Lower leg skin (tissue), 4 donors: Measurements from ENCODE around the gene YPEL3. TPM values are rescaled to one million over a fixed set of nuclear protein-coding genes. Genes with fewer than 3 reads are reported as not detected.

Experiments
- DNase-seq, 2 donors: peaks; one replicate each; pipeline ENCODE4 v3.0.0-alpha.2; 2019; ENCODE audit warnings: low spot score in 2 of 2
- H3K4me3 ChIP-seq: fragments of 200-600 bp; sonication (generic); 2 replicates; pipeline ENCODE4 v1.5.1; 2017; ENCODE audit warnings: mild to moderate bottlenecking, low read depth; ENCODE audit not compliant: poor library complexity, severe bottlenecking
- CTCF ChIP-seq, 3 donors: fragments of 450-650 bp; IDR thresholded peaks; one replicate each; pipeline ENCODE4 v1.5.1; 2016; ENCODE audit warnings: antibody characterized with exemption in 3 of 3, mild to moderate bottlenecking in 3 of 3, moderate library complexity in 2 of 3
- POLR2A ChIP-seq, 2 donors: fragments of 450-650 bp; IDR thresholded peaks; one replicate each; pipeline ENCODE4 v1.6.1; 2016 to 2017; ENCODE audit warnings: antibody characterized with exemption in 2 of 2, mild to moderate bottlenecking in 1 of 2, moderate library complexity in 1 of 2
- WGBS, 2 donors: methylation state at CpG; one replicate each; pipeline ENCODE4 v1.1.5; 2018; 5-methylcytosine and 5-hydroxymethylcytosine counted together
- intact Hi-C: fragments of 100-400 bp; cut with DNase I; formaldehyde crosslinking; loops from one replicate; pipeline ENCODE4 v1.15.0; 2023; ENCODE audit warnings: low total_unique reads
- total RNA-seq, 4 donors: library from RNA; depleted of rRNA; stranded (reverse); fragments of >200 nt; gene quantifications; one replicate each; pipeline ENCODE4 v1.1.0, GENCODE V29; 2016

The YPEL3 gene
- total RNA-seq, 4 donors from 2014 or later: 185 to 351 (median 229) TPM

- H3K4me3 ChIP-seq: no peak overlapping the region
- no peak for TF ChIP-seq POLR2A (IDR thresholded peaks at IDR 0.05)
- TF ChIP-seq CTCF (IDR thresholded peaks at IDR 0.05): no peak
- DNase-seq: no peak
- WGBS, 2 donors: 63 to 69% methylated on average over 9 to 11 of the region's 11 CpGs
- intact Hi-C loops: no loop called here
These were observed 1.4 kb downstream of the YPEL3 start for GRCh38 chr16:30094541-30095165.

- intact Hi-C loops: no loop called here
- TF ChIP-seq POLR2A (IDR thresholded peaks at IDR 0.05) (no peak), CTCF (IDR thresholded peaks at IDR 0.05) (no peak)
- 11 to 15% methylated on average over 16 to 22 of the region's 22 CpGs for WGBS, 2 donors
- peak; percentile 82 to 94 for DNase-seq
- peak overlapping the region; percentile 23 for H3K4me3 ChIP-seq
These were observed 3.5 kb downstream of the YPEL3 start for GRCh38 chr16:30092373-30093010.

- H3K4me3 ChIP-seq: peak within 1 kb of the TSS; percentile 23
- intact Hi-C loops: no loop called here
- 1% methylated on average over 33 to 72 of the region's 76 CpGs for WGBS, 2 donors
- TF ChIP-seq CTCF (IDR thresholded peaks at IDR 0.05): peak in 2 of 3 donors; percentile 12 to 24
- no peak for TF ChIP-seq POLR2A (IDR thresholded peaks at IDR 0.05)
- DNase-seq: peak; percentile 90 to 98
These were observed 4.3 kb downstream of the YPEL3 start, which contains the start of gene TBX6 for GRCh38 chr16:30091474-30092372. Gene TBX6 (minus strand): TSS chr16:30091924. CDS start chr16:30091193, 731 bp downstream.

- no peak overlapping the region for H3K4me3 ChIP-seq
- intact Hi-C loops: no loop called here
- TF ChIP-seq CTCF (IDR thresholded peaks at IDR 0.05) (peak in 1 of 3 donors; percentile 1), POLR2A (IDR thresholded peaks at IDR 0.05) (no peak)
- 54 to 56% methylated on average over 21 to 26 of the region's 26 CpGs for WGBS, 2 donors
- DNase-seq: peak in 1 of 2 donors; percentile 87
These were observed 5.2 kb downstream of the YPEL3 start for GRCh38 chr16:30090610-30091331.
